Peyer's patch (tissue), 4 donors: ENCODE data around the gene POU5F1. TPM values are rescaled to one million over a fixed set of nuclear protein-coding genes. Genes with fewer than 3 reads are reported as not detected.
A peak's percentile ranks its signal among the peaks of the same experiment; 100 is the strongest.

ENCODE experiments used
- DNase-seq, 3 donors: peaks; one replicate each; pipeline ENCODE4 v3.0.0-alpha.2; 2017 to 2019
- H3K27ac ChIP-seq, 4 donors: fragments of 200-600 bp; sonication (generic); one replicate each; pipeline ENCODE4 v1.5.1; 2016 to 2019
- H3K27me3 ChIP-seq, 2 donors: fragments of 200-600 bp; sonication (generic); one replicate each; pipeline ENCODE4 v1.5.1; 2019
- H3K36me3 ChIP-seq, 3 donors: fragments of 200-600 bp; sonication (generic); one replicate each; pipeline ENCODE4 v1.5.1; 2016 to 2019
- H3K4me1 ChIP-seq, 4 donors: fragments of 200-600 bp; sonication (generic); one replicate each; pipeline ENCODE4 v1.5.1; 2016 to 2019
- H3K4me3 ChIP-seq, 4 donors: fragments of 200-600 bp; sonication (generic); 1 replicate in 3 of 4; 2 replicates in 1 of 4; pipeline ENCODE4 v1.5.1; 2016 to 2019; ENCODE audit warnings: mild to moderate bottlenecking in 1 of 4
- H3K9me3 ChIP-seq, 4 donors: fragments of 200-600 bp; sonication (generic); one replicate each; pipeline ENCODE4 v1.5.1; 2016 to 2019; ENCODE audit warnings: mild to moderate bottlenecking in 1 of 4
- CTCF ChIP-seq, 6 experiments: fragments of 450-650 bp in 4 of 6; fragments of 200-600 bp in 2 of 6; sonication (generic) in 1 of 6; IDR thresholded peaks; one replicate each; pipeline ENCODE4 v1.5.1; 2017 to 2019; ENCODE audit warnings: antibody characterized with exemption in 6 of 6, mild to moderate bottlenecking in 3 of 6, moderate library complexity in 1 of 6
- POLR2A ChIP-seq, 2 donors: fragments of 450-650 bp; IDR thresholded peaks; one replicate each; pipeline ENCODE4 v1.5.1; 2017; ENCODE audit warnings: antibody characterized with exemption in 2 of 2, mild to moderate bottlenecking in 2 of 2, moderate library complexity in 2 of 2
- total RNA-seq, 4 donors: library from RNA; depleted of rRNA; stranded (reverse); fragments of >200 nt; gene quantifications; one replicate each; pipeline ENCODE4 v1.1.0, GENCODE V29; 2016

POU5F1 gene
- total RNA-seq, 4 donors from 2014 or later = 14.9 to 121 (median 45.0) TPM

- no peak for DNase-seq
- Histone ChIP-seq H3K9me3 (no peaks in the 10 kb centered on the region), H3K4me1 (peaks cover 0 to 7% (median 0%) of the 10 kb centered on the region in 4 donors), H3K4me3 (no peak overlapping the region), H3K27me3 (no peaks in the 10 kb centered on the region), H3K36me3 (no peaks in the 10 kb centered on the region), H3K27ac (no peak overlapping the region)
- TF ChIP-seq POLR2A (IDR thresholded peaks at IDR 0.05) (no peak), CTCF (IDR thresholded peaks at IDR 0.05) (no peak)
These were observed 39.7 kb downstream of the POU5F1 start for GRCh38 chr6:31130751-31131150.

DNA sequence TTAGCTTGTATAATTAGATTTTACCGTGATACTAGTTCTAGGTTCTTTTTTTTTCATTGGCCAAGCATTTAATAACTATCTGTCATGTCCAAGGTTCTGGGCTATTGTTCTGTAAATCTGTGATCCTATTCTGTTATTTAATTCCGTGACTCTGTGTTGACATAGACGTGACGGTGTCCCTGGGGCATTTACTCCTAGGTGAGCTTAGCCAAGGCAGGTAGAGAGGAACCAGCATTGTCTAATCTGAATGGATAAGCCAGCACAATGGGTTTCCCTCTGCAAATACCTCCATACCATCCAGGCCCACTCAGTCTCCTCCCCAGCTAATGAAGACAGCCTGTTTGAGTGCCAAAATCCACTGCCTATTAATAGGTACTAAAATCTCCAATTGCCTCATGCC is 41.4 kb downstream of the POU5F1 start:
- DNase-seq = no peak
- Histone ChIP-seq H3K9me3 (no peaks in the 10 kb centered on the region), H3K27ac (no peak overlapping the region), H3K36me3 (no peaks in the 10 kb centered on the region), H3K4me3 (no peak overlapping the region), H3K4me1 (peaks cover 0 to 7% (median 0%) of the 10 kb centered on the region in 4 donors), H3K27me3 (no peaks in the 10 kb centered on the region)
- TF ChIP-seq CTCF (IDR thresholded peaks at IDR 0.05) (no peak), POLR2A (IDR thresholded peaks at IDR 0.05) (no peak)

DNA sequence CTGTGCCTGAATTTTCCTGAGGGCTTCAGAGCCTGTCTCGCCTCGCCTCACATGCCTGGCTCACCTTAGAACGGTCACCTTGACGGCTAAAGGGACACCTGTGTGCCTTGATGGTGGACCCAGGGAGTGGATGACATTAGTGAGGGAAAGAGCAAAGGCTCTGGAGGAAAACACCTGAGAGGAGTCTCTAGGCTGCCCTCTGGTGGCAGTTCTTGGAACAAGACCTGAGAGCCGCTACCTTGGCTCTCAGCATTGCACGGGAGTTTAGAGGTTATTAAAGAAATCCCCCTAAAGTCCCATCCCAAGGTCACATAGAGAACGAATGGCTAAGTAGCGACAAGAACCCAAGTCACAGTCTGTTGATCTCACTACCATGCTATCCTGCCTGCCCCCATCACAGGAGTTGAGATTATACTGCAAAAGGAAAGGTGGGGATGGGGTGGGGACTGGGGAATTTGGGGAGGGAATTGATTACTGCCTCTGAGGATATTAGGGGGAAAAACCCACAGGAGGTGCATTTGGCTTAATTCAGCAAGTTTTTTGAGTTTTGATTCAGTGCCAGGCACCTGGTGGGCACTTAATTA is 42.3 kb downstream of the POU5F1 start:
- peak; percentile 72 to 92 (median 74) for DNase-seq
- no peaks in the 10 kb centered on the region for H3K36me3 ChIP-seq
- H3K4me3 ChIP-seq = no peak overlapping the region
- H3K27me3 ChIP-seq = no peaks in the 10 kb centered on the region
- H3K4me1 ChIP-seq = peaks cover 0 to 7% (median 0%) of the 10 kb centered on the region in 4 donors
- H3K9me3 ChIP-seq = no peaks in the 10 kb centered on the region
- TF ChIP-seq CTCF (IDR thresholded peaks at IDR 0.05) = peak; percentile 57 to 90 (median 74)
- TF ChIP-seq POLR2A (IDR thresholded peaks at IDR 0.05) = no peak
- H3K27ac ChIP-seq = no peak overlapping the region

- H3K9me3 ChIP-seq = no peaks in the 10 kb centered on the region
- peaks cover 0 to 7% (median 0%) of the 10 kb centered on the region in 4 donors for H3K4me1 ChIP-seq
- H3K36me3 ChIP-seq = no peaks in the 10 kb centered on the region
- DNase-seq = no peak
- no peak overlapping the region for H3K4me3 ChIP-seq
- no peak overlapping the region for H3K27ac ChIP-seq
- TF ChIP-seq CTCF (IDR thresholded peaks at IDR 0.05) (peak in 1 of 6 experiments; percentile 13), POLR2A (IDR thresholded peaks at IDR 0.05) (no peak)
- H3K27me3 ChIP-seq = no peaks in the 10 kb centered on the region
These were observed 43.9 kb downstream of the POU5F1 start for GRCh38 chr6:31126396-31127175.

DNA sequence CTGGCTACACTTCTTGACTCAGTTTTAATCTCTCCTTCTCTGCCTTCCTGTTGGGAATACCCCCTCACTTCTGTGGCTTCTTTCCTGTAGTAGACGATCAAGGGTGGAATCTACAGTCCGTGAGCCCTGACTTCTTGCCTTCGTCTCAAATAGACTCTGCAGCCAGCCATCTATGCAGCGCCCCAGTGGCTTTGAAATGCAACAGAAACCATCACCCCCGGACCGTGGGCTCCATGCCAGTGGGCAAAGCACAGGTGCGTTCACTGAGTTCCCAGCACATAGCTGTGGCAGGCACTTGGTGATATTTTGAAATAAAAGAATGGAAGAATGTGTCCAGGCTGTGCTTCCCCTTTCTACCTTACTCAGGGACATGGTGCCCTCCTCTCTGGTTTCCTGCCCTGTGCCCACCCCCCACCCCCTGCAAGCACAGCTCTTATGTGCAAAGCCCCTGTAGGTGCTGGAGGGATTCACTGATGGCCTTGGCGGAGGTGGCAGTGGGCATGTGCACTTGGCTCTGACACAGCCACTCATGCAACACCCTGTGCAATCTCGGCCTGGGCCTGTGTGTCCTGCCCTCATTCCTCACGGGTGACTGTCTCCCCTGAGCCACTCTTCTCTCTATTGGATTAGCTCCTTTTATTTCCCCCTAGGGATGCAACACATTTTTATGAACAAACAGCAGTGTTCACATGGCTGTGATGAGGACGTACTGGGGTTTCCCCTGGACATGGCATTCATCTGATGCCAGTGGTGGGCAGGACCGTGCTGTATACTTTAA is 44.7 kb downstream of the POU5F1 start:
- Histone ChIP-seq H3K9me3 (no peaks in the 10 kb centered on the region), H3K36me3 (no peaks in the 10 kb centered on the region), H3K27me3 (no peaks in the 10 kb centered on the region), H3K4me3 (no peak overlapping the region), H3K27ac (no peak overlapping the region), H3K4me1 (peaks cover 0 to 7% (median 0%) of the 10 kb centered on the region in 4 donors)
- no peak for TF ChIP-seq CTCF (IDR thresholded peaks at IDR 0.05)
- no peak for TF ChIP-seq POLR2A (IDR thresholded peaks at IDR 0.05)
- DNase-seq = no peak
